ENCODE results near the gene SORBS1. TPM values are rescaled to one million over a fixed set of nuclear protein-coding genes. Genes with fewer than 3 reads are reported as not detected.

SORBS1 gene
- total RNA-seq, 2 experiments from 2014 or later, result 0.13 to 0.70 TPM

- Mint-ChIP-seq H3K4me1 (ENCODE audit: low read depth) (peaks cover 2% of the 10 kb centered on the region), H3K4me3 (no peak overlapping the region), H3K27me3 (no peaks in the 10 kb centered on the region), H3K27ac (no peak overlapping the region), H3K9me3 (no peaks in the 10 kb centered on the region), H3K36me3 (ENCODE audit: low read depth) (no peaks in the 10 kb centered on the region)
- no peak for DNase-seq
- ChIA-PET POLR2A (no interaction called here), CTCF (no interaction called here)
- TF ChIP-seq CTCF (IDR thresholded peaks at IDR 0.05), result no peak
- no peak for ATAC-seq
- intact Hi-C loops (cut with micrococcal nuclease), result no loop called here
Observed at GRCh38 chr10:95566136-95566535, 5.0 kb upstream of the SORBS1 start.

GRCh38 chr10:95565336-95565735 lies 4.2 kb upstream of the SORBS1 start:
- intact Hi-C loops (cut with micrococcal nuclease), result no loop called here
- peaks cover under 1% of the 10 kb centered on the region for H3K27me3 Mint-ChIP-seq
- ATAC-seq (no peak), DNase-seq (no peak)
- H3K27ac Mint-ChIP-seq, result no peak overlapping the region
- H3K36me3 Mint-ChIP-seq (ENCODE audit: low read depth), result no peaks in the 10 kb centered on the region
- no peak for TF ChIP-seq CTCF (IDR thresholded peaks at IDR 0.05)
- H3K4me1 Mint-ChIP-seq (ENCODE audit: low read depth), result peaks cover 3% of the 10 kb centered on the region
- ChIA-PET POLR2A (no interaction called here), CTCF (no interaction called here)
- no peaks in the 10 kb centered on the region for H3K9me3 Mint-ChIP-seq
- H3K4me3 Mint-ChIP-seq, result no peak overlapping the region

DNA sequence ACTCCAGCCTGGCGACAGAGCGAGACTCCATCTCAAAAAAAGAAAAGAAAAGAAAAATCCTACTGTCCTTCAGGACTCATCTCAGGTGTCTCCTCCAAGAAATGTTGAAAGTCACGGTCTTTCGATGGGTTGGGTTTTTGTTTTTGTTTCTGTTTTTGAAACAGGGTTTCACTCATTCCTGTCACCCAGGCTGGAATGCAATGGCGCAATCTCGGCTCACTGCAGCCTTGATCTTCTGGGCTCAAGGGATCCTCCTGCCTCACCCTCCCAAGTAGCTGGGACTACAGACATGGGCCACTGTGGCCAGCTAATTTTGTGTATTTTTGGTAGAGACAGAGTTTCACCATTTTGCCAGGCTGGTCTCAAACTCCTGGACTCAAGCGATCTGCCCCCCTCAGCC lies 3.1 kb upstream of the SORBS1 start:
- Mint-ChIP-seq H3K4me1 (ENCODE audit: low read depth) (peaks cover 7% of the 10 kb centered on the region), H3K36me3 (ENCODE audit: low read depth) (no peaks in the 10 kb centered on the region), H3K27ac (no peak overlapping the region), H3K9me3 (no peaks in the 10 kb centered on the region), H3K27me3 (peaks cover 7% of the 10 kb centered on the region), H3K4me3 (no peak overlapping the region)
- POLR2A ChIA-PET, result no interaction called here
- no peak for TF ChIP-seq CTCF (IDR thresholded peaks at IDR 0.05)
- intact Hi-C loops (cut with micrococcal nuclease), result no loop called here
- no peak for DNase-seq
- ATAC-seq, result no peak
- CTCF ChIA-PET, result no interaction called here

DNA sequence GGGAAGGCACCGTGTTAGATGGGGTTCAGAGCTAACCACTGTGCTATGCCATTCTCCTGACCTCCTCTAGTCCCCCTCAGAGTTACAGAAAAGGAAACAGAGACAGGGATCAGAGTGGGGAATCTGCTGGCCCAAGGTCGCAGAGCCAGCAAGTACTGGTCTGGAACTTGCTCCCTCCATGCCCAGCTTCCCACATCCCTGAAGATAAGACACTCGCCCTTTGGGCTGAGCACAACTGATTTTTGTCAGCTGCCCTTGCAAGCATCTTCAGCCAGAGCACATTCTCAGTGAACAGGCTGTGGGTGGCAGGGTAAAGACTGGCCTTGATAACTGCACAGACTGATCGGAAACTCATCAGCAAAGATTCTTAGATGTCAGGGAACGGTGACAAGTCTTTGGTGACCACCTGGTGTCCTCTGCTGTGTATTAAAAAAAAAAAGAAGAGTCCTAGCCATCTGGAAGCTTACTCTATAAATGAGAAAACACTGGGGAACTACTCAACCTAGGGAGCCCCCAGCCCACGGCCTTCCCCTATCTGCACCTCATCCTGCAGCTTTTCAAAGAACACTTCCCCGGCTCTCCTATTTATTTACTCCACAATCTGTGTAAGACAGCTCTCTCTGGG lies 1.3 kb upstream of the SORBS1 start:
- Mint-ChIP-seq H3K36me3 (ENCODE audit: low read depth) (no peaks in the 10 kb centered on the region), H3K9me3 (no peaks in the 10 kb centered on the region), H3K27me3 (peaks cover 10% of the 10 kb centered on the region), H3K27ac (no peak overlapping the region), H3K4me1 (ENCODE audit: low read depth) (peaks cover 7% of the 10 kb centered on the region), H3K4me3 (no peak overlapping the region)
- DNase-seq (no peak), ATAC-seq (no peak)
- POLR2A ChIA-PET, result interaction anchor here (0.6 kb wide), 1 partner anchor 19 kb away, joined by 3 read pairs; no protein-coding TSS in a partner anchor
- CTCF ChIA-PET, result interaction anchor here (0.9 kb wide), 1 partner anchor 21 kb away, joined by 3 read pairs; no protein-coding TSS in a partner anchor
- intact Hi-C loops (cut with micrococcal nuclease), result no loop called here
- TF ChIP-seq CTCF (IDR thresholded peaks at IDR 0.05), result no peak

GRCh38 chr10:95561864-95562177 lies 650 bp upstream of the SORBS1 start:
- no peak overlapping the region for H3K27ac Mint-ChIP-seq
- CTCF ChIA-PET, result no interaction called here
- DNase-seq (no peak), ATAC-seq (no peak)
- H3K36me3 Mint-ChIP-seq (ENCODE audit: low read depth), result no peaks in the 10 kb centered on the region
- no peaks in the 10 kb centered on the region for H3K9me3 Mint-ChIP-seq
- H3K4me3 Mint-ChIP-seq, result peak overlapping the region; percentile 92
- no peak for TF ChIP-seq CTCF (IDR thresholded peaks at IDR 0.05)
- POLR2A ChIA-PET, result no interaction called here
- intact Hi-C loops (cut with micrococcal nuclease), result no loop called here
- peaks cover 7% of the 10 kb centered on the region for H3K4me1 Mint-ChIP-seq (ENCODE audit: low read depth)
- peaks cover 10% of the 10 kb centered on the region for H3K27me3 Mint-ChIP-seq
